IPS-NIHi7 (cell line): ENCODE measurements around the gene DAPK3.
A peak's percentile ranks its signal among the peaks of the same experiment; 100 is the strongest.
"Not testable (repeated sequence)": the region's sequence is repeated elsewhere in the genome, so short reads cannot be mapped to it uniquely, and the experiment has no call there.

Experiments
- DNase-seq: peaks from one replicate; pipeline ENCODE4 v3.0.0; 2012; ENCODE audit warnings: mixed read lengths; ENCODE audit errors: extremely low spot score

Gene DAPK3

GRCh38 chr19:3978145-3978544 lies 7.2 kb upstream of the DAPK3 start:
- DNase-seq, result no peak

- DNase-seq, result no peak
Observed at GRCh38 chr19:3977242-3978143, 6.6 kb upstream of the DAPK3 start.

- DNase-seq, result no peak
Observed at GRCh38 chr19:3976495-3977241, 5.8 kb upstream of the DAPK3 start.

- DNase-seq, result no peak
Observed at GRCh38 chr19:3975637-3976087, 4.8 kb upstream of the DAPK3 start.

- DNase-seq, result no peak
Observed at GRCh38 chr19:3975144-3975543, 4.2 kb upstream of the DAPK3 start.

GRCh38 chr19:3970313-3970807 lies 539 bp downstream of the DAPK3 start:
- DNase-seq, result no peak

- DNase-seq, result no peak
Observed at GRCh38 chr19:3969435-3970312, 1.2 kb downstream of the DAPK3 start.

GRCh38 chr19:3968556-3969434 lies 2.1 kb downstream of the DAPK3 start:
- peak; percentile 85 for DNase-seq

- DNase-seq, result not testable (repeated sequence)
Observed at GRCh38 chr19:3967983-3968382, 2.9 kb downstream of the DAPK3 start.

- DNase-seq, result no peak
Observed at GRCh38 chr19:3966051-3967017, 4.6 kb downstream of the DAPK3 start.

GRCh38 chr19:3964256-3965194 lies 6.4 kb downstream of the DAPK3 start:
- DNase-seq, result no peak

- DNase-seq, result no peak
Observed at GRCh38 chr19:3963458-3964255, 7.2 kb downstream of the DAPK3 start.

GRCh38 chr19:3961007-3961406 lies 9.9 kb downstream of the DAPK3 start:
- DNase-seq, result no peak

- DNase-seq, result no peak
Observed at GRCh38 chr19:3959766-3960131, 11.2 kb downstream of the DAPK3 start.

- DNase-seq, result no peak
Observed at GRCh38 chr19:3958836-3959765, 11.8 kb downstream of the DAPK3 start.

- DNase-seq, result no peak
Observed at GRCh38 chr19:3955688-3956087, 15.2 kb downstream of the DAPK3 start.
